DMS53 treated with DMSO at 0.1 percent for 48 hours (cell line): ENCODE results near the gene DDX56.

Source experiments
- DNase-seq: peaks from one replicate; lab custom pipeline; 2025; ENCODE audit not compliant: unreplicated experiment; lab: John Stamatoyannopoulos, UW

DDX56 gene

GRCh38 chr7:44573464-44574286, at the start of gene DDX56:
TSS of gene DDX56 (minus strand) at chr7:44573908. CDS start at chr7:44573895, 13 bp downstream.
- peak; percentile 90 for DNase-seq

DNA sequence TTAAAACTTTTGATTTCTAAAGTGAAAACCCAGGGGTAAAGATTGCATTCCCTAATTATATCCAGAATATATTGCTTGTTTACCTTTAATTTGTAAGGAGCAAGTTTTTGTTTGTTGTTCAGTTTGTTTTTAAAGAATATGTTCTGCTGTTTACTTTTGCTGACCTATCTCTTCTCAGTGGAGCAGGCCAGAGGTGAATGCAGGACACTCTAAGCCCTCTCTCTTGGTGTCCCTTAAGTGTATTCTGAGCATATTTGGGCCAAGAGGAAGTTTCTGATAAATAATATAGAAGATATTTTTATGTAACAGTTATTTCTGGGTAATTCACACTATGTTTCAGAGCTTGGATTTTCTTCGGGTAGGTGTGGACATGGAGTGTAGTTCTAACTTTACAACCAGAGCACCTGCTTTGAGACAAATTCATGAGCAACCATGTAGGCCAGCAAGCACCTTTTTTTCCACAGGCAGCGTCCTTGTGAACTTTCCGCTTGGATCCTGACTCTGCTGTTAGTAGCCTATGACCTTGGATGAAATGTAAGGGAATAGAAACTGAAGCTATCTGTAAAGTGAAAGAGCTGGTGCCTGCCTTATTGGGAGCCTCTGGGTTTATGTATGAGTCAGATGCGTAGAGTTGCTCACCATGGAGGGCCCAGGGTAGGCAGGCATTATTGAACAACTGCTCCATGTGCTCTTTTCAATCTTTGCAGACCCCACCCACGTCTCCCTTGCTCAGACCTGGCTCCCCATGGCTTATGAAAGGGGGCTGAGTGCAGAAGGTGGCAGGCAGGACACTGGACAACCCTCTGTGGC, 48.8 kb upstream of the DDX56 start:
- DNase-seq: no peak

GRCh38 chr7:44621750-44622103, 48.0 kb upstream of the DDX56 start:
- DNase-seq: no peak

DNA sequence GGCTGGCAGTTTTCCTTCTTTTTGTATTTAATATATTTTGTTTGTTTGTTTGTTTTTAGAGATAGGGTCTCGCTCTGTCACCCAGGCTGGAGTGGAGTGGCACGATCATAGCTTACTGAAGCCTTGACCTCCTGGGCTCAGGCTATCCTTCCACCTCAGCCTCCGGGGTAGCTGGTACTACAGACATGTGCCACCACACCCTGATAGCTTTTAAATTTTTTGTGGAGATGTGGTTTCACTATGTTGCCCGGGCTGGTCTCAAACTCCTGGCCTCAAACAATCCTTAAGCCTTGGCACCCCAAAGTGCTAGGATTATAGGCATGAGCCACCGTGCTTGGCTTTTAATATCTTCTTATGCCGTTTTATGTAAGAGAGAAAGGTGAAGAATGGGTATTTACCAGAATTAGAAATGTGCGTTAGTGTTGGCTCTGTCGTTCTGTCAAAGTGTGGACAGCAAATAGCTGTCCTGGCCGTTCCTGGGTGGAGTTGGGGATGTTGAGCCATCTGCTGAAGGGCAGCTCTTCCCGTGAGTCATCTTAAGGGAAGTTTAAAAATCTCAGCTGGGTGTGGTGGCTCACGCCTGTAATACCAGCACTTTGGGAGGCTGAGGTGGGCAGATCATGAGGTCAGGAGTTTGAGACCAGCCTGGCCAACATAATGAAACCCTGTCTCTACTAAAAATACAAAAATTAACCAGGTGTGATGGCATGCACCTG, 47.5 kb upstream of the DDX56 start:
- DNase-seq: no peak

DNA sequence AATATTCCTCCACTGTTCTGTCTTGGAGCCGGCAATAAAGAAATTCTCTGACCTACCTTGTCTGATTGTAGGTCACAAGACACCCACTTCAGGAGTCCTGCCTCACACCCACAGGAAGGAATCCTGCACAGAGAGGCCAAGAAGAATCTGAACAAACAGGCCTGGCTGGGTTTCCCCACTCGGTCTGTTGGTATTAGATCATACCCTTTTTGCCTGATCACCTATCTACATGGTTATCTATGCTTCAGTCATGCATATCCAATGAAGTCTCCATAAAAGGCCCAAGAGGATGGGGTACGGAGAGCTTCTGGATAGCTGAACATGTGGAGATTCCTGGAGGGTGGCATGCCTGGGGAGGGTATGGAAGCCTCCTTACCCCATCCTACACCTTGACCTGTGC, 45.0 kb upstream of the DDX56 start:
- peak; percentile 73 for DNase-seq

GRCh38 chr7:44618045-44618444, 44.3 kb upstream of the DDX56 start:
- DNase-seq: no peak

DNA sequence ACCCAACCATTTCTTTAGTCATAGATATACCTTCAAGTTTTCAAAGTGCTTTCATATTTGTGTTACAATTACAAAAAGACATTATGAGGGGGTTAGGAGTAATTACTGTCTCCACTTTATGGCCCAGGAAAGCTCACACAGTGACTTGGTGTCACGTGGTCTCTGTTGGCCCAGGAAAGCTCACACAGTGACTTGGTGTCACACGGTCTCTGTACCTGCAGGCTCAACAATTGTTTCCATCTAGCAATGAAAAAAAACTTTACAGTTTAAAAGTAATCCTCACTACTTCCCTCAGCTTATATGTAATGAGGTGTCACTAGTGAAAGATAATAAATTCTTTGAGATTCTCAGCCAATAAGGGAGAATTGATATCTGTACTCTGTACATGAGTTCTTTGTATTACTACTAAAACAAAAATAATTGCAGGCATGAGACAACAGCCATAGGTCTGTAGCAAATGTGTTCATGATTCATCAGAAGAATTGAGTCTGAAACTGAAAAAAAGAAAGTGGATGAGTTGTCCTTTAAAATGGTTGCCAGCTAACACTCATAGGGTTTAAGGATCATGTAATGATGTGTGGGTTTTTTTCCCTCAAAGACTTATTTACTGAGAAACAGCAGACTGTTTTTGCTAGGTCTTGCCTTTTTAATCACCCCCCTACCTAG, 43.6 kb upstream of the DDX56 start:
- no peak for DNase-seq

DNA sequence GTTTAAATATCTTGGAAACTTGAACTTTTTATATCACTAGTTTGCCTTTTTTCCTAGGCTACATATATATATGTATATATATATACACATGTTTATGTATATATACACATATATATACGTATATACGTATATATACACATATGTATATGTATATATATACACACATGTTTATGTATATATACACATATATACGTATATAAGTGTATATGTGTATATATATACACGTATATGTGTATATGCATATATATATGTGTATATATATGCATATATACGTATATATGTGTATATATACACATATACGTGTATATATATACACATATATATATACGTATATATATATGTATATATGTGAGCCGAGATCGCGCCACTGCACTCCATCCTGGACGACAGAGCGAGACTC, 42.8 kb upstream of the DDX56 start:
- DNase-seq: no peak

GRCh38 chr7:44615793-44616192, 42.1 kb upstream of the DDX56 start:
- DNase-seq: no peak

DNA sequence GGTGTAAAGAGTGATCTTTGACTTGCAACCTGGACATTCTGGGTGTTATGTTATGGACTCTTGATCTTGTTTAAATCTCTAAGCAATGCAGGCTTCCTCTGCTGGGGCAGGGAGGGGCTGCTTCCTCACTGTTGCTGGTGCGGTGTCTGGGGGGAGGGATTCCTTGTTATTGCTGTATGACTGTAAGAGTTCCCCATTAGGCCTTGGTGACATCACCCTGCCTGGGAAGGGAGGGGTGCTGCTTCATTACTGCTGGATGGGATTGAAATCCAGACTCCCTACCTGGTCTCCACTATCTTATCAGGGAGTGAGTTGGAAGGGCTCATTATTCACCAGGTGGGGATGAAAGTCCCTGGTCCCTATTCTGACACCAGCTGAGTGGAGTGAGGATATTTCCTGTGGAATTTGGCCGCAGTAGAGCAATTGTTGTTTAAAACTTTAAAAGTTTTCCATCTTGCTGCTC, 41.5 kb upstream of the DDX56 start:
- DNase-seq: no peak

- DNase-seq: no peak
Observed at GRCh38 chr7:44609829-44610228, 36.1 kb upstream of the DDX56 start.

- DNase-seq: no peak
Observed at GRCh38 chr7:44608916-44609648, 35.4 kb upstream of the DDX56 start.

GRCh38 chr7:44607141-44608068, 33.7 kb upstream of the DDX56 start:
- no peak for DNase-seq

GRCh38 chr7:44606341-44607140, 32.8 kb upstream of the DDX56 start, which contains the start of gene OGDH:
TSS of gene OGDH (plus strand) at chr7:44606627. CDS start at chr7:44624344, 17,717 bp downstream.
- DNase-seq: peak; percentile 97

- no peak for DNase-seq
Observed at GRCh38 chr7:44604941-44605340, 31.2 kb upstream of the DDX56 start.

DNA sequence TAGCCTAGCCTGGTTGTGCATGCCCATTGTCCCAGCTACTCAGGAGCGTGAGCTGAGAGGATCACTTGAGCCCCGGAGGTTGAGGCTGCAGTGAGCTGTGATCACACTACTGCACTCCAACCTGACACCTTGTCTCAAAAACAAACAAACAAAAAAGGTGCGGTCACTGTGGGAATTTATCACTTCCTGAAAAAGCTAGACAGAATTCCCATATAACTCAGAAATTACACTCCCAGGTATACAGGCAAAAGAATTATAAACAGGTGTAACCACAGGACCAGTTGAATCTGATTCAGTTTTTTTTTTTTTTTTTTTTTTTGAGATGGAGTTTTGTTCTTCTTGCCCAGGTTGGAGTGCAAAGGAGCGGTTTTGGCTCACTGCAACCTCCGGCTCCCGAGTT, 29.5 kb upstream of the DDX56 start:
- DNase-seq: peak; percentile 7

GRCh38 chr7:44602576-44602910, 28.8 kb upstream of the DDX56 start:
- no peak for DNase-seq

DNA sequence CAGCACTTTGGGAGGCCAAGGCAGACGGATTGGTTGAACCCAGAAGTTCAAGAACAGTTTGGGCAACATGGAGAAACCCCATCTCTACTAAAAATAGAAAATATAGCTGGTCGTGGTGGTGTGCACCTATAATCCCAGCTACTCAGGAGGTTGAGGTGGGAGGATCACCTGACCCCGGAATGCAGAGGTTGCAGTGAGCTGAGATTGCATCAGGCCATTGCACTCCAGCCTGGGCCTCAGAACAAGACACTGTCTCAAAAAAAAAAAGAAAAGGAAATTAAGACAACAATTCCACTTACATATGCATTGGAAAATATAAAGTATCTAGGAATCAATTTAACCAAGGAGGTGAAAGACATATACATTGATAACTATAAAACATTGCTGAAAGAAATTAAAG, 25.5 kb upstream of the DDX56 start:
- no peak for DNase-seq
